ENCODE results near the gene HIF3A. TPM values are rescaled to one million over a fixed set of nuclear protein-coding genes. Genes with fewer than 3 reads are reported as not detected.

The HIF3A gene
- total RNA-seq, 6 experiments from 2014 or later = 0.14 to 3.3 (median 2.1) TPM

DNA sequence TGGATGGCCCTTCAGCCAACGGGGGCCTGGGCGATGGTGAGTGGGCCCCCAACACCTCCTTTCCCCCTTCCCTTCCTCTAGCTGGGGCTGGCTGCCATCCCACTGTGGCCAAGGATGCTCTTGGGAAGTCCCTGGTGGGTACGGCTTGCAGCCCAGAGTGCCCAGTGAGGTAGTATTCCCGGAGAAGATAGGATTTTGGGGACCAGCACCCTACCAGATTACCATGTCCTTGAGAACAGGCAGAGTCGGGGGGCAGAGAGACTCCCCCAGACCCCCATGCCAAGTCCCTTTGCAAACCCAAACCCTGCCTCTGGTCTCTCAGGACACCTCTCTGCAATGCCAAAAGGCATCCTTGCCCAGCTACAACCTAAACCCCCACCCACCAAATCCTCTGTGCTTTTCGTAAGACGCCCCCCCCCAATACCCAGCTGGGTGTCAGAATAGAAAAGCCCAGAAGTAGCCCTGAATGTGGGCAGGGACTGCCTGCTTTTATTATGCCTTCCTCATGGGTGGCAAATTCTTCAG lies 1.7 kb downstream of the HIF3A start:
- peaks cover 24% of the 10 kb centered on the region for H3K4me1 Mint-ChIP-seq (ENCODE audit: low read depth)
- no peaks in the 10 kb centered on the region for H3K9me3 Mint-ChIP-seq
- no peak for DNase-seq
- TF ChIP-seq, protein P1, sequence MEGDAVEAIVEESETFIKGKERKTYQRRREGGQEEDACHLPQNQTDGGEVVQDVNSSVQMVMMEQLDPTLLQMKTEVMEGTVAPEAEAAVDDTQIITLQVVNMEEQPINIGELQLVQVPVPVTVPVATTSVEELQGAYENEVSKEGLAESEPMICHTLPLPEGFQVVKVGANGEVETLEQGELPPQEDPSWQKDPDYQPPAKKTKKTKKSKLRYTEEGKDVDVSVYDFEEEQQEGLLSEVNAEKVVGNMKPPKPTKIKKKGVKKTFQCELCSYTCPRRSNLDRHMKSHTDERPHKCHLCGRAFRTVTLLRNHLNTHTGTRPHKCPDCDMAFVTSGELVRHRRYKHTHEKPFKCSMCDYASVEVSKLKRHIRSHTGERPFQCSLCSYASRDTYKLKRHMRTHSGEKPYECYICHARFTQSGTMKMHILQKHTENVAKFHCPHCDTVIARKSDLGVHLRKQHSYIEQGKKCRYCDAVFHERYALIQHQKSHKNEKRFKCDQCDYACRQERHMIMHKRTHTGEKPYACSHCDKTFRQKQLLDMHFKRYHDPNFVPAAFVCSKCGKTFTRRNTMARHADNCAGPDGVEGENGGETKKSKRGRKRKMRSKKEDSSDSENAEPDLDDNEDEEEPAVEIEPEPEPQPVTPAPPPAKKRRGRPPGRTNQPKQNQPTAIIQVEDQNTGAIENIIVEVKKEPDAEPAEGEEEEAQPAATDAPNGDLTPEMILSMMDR (IDR thresholded peaks at IDR 0.05) = no peak
- H3K27ac Mint-ChIP-seq = no peak overlapping the region; the same call in 1 of the 2 replicates
- H3K36me3 Mint-ChIP-seq (ENCODE audit: low read depth) = no peaks in the 10 kb centered on the region
- peak overlapping the region; percentile 67; the same call in 1 of the 2 replicates for H3K4me3 Mint-ChIP-seq
- H3K27me3 Mint-ChIP-seq (ENCODE audit: insufficient read depth) = peaks cover 4% of the 10 kb centered on the region

DNA sequence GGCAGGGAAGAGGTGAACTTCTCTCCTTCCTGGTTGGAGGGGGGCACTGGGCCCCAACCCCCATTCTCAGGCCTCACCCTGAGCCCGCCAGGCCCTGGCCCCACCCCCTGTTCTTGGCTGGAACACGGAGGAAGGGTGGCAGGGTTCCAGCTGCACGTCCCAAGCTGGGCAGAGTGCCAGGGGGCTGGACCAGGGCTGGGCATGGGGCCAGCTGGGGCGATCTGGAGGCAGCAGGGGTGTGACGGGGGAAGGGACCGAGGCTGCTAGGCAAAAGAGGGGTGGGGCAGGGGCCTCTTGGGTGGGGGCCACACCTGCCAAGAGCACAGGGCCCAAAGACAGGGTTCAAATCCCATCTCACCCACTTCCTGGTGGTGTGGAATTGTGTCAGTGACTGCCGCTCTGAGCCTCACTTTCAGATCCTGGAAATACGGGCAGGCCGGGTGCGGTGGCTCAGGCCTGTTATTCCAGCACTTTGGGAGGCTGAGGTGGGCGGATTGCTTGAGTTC lies 2.2 kb downstream of the HIF3A start:
- Mint-ChIP-seq H3K27me3 (ENCODE audit: insufficient read depth) (peaks cover 4% of the 10 kb centered on the region), H3K36me3 (ENCODE audit: low read depth) (no peaks in the 10 kb centered on the region), H3K4me3 (peak overlapping the region; percentile 67), H3K9me3 (no peaks in the 10 kb centered on the region), H3K27ac (no peak overlapping the region; the same call in 1 of the 2 replicates), H3K4me1 (ENCODE audit: low read depth) (peaks cover 24% of the 10 kb centered on the region)
- TF ChIP-seq, protein P1 (IDR thresholded peaks at IDR 0.05) = no peak
- peak; percentile 49 for DNase-seq

DNA sequence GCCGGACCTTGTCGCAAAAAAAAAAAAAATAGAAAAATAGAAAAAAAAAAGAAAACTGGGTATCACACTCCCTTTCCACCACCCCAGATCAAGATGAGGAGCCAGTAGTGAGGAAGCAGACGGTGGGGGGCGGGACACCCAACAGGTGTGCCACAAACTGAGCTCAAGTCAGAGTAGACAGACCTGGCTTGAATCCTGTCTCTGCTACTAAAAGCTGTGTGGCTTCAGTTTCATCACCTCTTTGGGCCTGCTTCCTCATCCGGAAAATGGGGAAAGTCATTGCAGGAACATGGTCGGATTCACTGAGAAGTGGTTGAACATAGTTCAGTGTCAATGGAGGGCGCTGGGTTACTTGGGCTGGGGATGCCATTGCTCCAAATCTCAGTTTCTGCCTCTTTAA lies 2.9 kb downstream of the HIF3A start:
- H3K4me3 Mint-ChIP-seq = no peak overlapping the region
- peaks cover 4% of the 10 kb centered on the region for H3K27me3 Mint-ChIP-seq (ENCODE audit: insufficient read depth)
- H3K9me3 Mint-ChIP-seq = no peaks in the 10 kb centered on the region; the same call in 1 of the 2 replicates
- TF ChIP-seq, protein P1 (IDR thresholded peaks at IDR 0.05) = no peak
- peaks cover 24% of the 10 kb centered on the region for H3K4me1 Mint-ChIP-seq (ENCODE audit: low read depth)
- no peak for DNase-seq
- peaks cover 6% of the 10 kb centered on the region; the same call in 1 of the 2 replicates for H3K36me3 Mint-ChIP-seq (ENCODE audit: low read depth)
- no peak overlapping the region for H3K27ac Mint-ChIP-seq

DNA sequence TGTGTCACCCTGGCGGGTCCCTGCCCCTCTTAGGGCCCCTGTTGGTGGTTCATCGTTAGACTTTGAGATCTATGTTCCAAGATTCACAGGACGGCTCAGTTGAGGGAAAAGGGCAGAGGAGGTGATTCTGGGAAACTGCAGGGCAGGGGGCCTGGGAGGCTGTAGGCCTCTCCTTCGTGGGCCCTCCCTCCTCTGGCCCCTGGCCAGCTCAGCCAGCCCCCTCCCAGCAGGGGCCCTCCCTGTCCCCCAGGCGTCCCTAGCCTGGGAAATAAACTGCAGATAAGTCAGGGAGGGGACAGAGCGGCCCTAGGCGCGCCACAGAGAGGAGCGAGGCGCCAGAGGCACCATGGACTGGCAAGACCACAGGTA lies 6.5 kb downstream of the HIF3A start:
- TF ChIP-seq, protein P1 (IDR thresholded peaks at IDR 0.05) = no peak
- H3K27ac Mint-ChIP-seq = no peak overlapping the region
- H3K27me3 Mint-ChIP-seq (ENCODE audit: insufficient read depth) = peaks cover 1% of the 10 kb centered on the region; the same call in 1 of the 2 replicates
- H3K4me3 Mint-ChIP-seq = no peak overlapping the region
- peaks cover 22% of the 10 kb centered on the region for H3K9me3 Mint-ChIP-seq
- no peak for DNase-seq
- peaks cover 26% of the 10 kb centered on the region for H3K36me3 Mint-ChIP-seq (ENCODE audit: low read depth)
- H3K4me1 Mint-ChIP-seq (ENCODE audit: low read depth) = peaks cover 20% of the 10 kb centered on the region

DNA sequence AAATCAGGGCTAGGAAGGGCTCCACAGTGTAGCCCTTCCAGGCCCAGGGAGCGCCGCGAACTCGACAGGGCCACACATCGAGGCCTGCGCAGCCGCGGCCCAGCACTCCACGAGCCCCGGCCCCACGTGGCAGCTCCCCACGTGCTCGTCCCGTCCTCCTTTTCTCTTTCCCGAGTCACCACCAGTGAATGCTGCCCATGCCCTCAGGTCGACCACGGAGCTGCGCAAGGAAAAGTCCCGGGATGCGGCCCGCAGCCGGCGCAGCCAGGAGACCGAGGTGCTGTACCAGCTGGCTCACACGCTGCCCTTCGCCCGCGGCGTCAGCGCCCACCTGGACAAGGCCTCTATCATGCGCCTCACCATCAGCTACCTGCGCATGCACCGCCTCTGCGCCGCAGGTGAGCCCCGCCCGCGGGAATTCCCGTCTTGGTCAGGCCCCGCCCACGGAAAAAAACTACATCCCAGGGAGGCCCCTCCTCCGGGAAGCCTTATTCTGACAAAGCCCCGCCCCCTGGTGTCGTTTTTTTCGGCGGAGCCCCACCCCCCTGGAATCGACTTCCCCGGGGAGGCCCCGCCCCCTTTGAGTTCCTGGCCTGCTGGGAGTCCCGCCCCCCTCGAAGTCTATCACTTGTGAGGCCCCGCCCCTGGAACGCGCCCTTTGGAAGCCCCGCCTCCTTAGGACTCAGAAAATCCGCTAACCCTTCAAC lies 7.0 kb downstream of the HIF3A start:
- Mint-ChIP-seq H3K27ac (no peak overlapping the region), H3K4me3 (no peak overlapping the region), H3K4me1 (ENCODE audit: low read depth) (peaks cover 16% of the 10 kb centered on the region), H3K9me3 (peaks cover 22% of the 10 kb centered on the region), H3K27me3 (ENCODE audit: insufficient read depth) (peaks cover 1% of the 10 kb centered on the region; the same call in 1 of the 2 replicates), H3K36me3 (ENCODE audit: low read depth) (peaks cover 26% of the 10 kb centered on the region)
- TF ChIP-seq, protein P1 (IDR thresholded peaks at IDR 0.05) = no peak
- DNase-seq = no peak
